Fibroblast of villous mesenchyme (primary cell): Measurements from ENCODE around the gene CUTC. TPM values are rescaled to one million over a fixed set of nuclear protein-coding genes. Genes with fewer than 3 reads are reported as not detected.

Experiments used
- DNase-seq: peaks from one replicate; pipeline ENCODE4 v3.0.0-alpha.2; 2010; ENCODE audit warnings: low read depth
- H3K4me3 ChIP-seq: 2 replicates; pipeline ENCODE4 v1.5.1; 2011; ENCODE audit warnings: low read depth, mild to moderate bottlenecking, low read length
- total RNA-seq: library from RNA; depleted of rRNA; stranded (reverse); fragments of >200 nt; gene quantifications from 2 replicates; pipeline ENCODE4 v1.2.3, GENCODE V29; 2012
- TF ChIP-seq, protein P1 (sequence below): IDR thresholded peaks from 2 replicates; pipeline ENCODE4 v1.5.1; 2012; ENCODE audit warnings: low read depth, mild to moderate bottlenecking, low read length; ENCODE audit not compliant: insufficient read depth

CUTC gene
- total RNA-seq, 1 donor, result 19.0 TPM

GRCh38 chr10:99756159-99756558, 24.1 kb downstream of the CUTC start:
- no peak overlapping the region for H3K4me3 ChIP-seq
- DNase-seq, result no peak
- TF ChIP-seq, protein P1, sequence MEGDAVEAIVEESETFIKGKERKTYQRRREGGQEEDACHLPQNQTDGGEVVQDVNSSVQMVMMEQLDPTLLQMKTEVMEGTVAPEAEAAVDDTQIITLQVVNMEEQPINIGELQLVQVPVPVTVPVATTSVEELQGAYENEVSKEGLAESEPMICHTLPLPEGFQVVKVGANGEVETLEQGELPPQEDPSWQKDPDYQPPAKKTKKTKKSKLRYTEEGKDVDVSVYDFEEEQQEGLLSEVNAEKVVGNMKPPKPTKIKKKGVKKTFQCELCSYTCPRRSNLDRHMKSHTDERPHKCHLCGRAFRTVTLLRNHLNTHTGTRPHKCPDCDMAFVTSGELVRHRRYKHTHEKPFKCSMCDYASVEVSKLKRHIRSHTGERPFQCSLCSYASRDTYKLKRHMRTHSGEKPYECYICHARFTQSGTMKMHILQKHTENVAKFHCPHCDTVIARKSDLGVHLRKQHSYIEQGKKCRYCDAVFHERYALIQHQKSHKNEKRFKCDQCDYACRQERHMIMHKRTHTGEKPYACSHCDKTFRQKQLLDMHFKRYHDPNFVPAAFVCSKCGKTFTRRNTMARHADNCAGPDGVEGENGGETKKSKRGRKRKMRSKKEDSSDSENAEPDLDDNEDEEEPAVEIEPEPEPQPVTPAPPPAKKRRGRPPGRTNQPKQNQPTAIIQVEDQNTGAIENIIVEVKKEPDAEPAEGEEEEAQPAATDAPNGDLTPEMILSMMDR, result no peak

DNA sequence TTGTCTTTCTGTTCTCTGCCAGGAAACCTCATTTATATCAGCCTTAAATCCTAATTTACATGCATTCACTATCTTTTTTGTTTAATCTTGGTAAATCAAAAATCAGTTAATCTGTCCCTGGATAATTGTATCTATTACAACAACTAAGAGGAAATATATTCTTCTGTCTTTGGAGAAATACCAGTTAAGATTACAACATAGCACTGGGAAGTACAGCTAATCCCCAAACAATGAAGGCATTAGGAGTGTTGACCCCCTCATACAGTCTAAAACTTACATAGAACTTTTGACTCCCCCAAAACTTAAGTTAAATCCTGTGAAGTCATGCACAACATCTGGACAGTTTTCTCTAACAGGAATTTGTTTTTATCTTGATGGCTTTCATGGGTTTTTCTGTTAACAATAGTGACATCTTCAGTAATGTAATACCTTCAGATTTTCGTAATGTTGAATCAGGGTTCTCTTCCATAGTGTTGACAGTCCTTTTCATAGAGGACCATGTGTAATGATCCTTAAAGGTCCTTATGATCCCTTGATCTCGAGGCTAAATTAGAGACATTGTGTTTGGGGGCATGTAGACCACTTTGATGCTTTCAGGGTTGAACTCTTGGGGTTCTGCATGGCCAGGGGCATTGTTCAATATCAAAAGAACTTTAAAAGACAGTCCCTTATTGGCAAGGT, 26.3 kb downstream of the CUTC start:
- peak; percentile 90 for DNase-seq
- H3K4me3 ChIP-seq, result no peak overlapping the region
- TF ChIP-seq, protein P1, result no peak

DNA sequence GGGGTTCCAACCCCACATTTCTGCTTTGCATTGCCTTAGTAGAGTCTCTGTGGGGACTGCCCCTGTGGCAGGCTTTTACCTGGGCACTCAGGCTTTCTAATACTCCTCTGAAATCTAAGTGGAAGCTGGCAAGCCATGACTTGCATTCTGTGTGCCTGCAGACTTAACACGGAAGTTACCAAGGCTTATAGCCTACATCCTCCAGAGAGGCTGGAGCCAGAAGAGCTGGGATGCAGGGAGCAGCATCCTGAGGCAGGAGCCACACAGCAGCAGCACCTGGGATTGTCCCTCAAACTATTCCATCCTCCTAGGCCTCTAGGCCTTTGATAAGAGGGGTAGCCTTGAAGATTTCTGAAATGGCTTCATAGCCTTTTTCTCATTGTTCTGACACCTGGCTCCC, 28.3 kb downstream of the CUTC start:
- DNase-seq, result no peak
- TF ChIP-seq, protein P1, result no peak
- H3K4me3 ChIP-seq, result no peak overlapping the region

- peak; percentile 20 for DNase-seq
- no peak overlapping the region for H3K4me3 ChIP-seq
- TF ChIP-seq, protein P1, result no peak
Measured at GRCh38 chr10:99761365-99761764, 29.3 kb downstream of the CUTC start.

DNA sequence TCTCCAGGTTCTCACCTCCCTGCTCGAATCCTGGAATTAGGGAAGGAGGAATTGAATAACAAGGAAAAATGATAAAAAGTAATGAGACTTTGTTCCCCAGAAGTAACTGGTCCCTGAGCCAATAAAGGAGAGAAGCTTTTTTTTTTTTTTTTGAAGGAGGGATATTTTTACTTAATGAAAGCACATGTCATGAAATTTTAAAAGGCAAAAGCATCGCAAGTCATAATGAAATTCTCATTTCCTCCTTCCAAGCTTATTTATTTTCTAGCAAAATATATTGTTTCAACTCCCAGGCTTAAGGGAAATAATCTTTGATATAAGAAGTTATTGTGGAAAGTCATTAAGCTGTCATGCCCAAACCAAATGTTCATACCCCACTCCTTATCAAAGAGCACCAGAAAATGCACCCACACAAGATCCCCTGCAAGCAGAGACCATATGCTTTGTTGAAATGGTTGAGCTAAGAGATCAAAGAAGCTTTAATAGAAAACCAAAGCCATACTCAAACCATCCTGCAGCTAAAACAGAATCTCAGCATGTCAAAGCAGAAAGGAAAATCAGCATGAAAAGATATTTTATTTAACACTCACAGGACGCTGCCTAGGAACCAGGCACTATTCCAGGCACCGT, 33.8 kb downstream of the CUTC start:
- no peak overlapping the region for H3K4me3 ChIP-seq
- DNase-seq, result no peak
- TF ChIP-seq, protein P1, result no peak

- H3K4me3 ChIP-seq, result no peak overlapping the region
- no peak for DNase-seq
- TF ChIP-seq, protein P1, result no peak
Measured at GRCh38 chr10:99766302-99766681, 34.3 kb downstream of the CUTC start.
